Suprapubic skin (tissue), 4 donors: Measurements from ENCODE around the gene PCDHGC4. TPM values are rescaled to one million over a fixed set of nuclear protein-coding genes. Genes with fewer than 3 reads are reported as not detected.

Experiments
- DNase-seq, 2 donors: peaks; one replicate each; pipeline ENCODE4 v3.0.0-alpha.2; 2019; ENCODE audit warnings: low spot score in 2 of 2
- H3K27ac ChIP-seq: fragments of 200-600 bp; sonication (generic); one replicate; pipeline ENCODE4 v1.5.1; 2019
- H3K27me3 ChIP-seq: fragments of 200-600 bp; sonication (generic); one replicate; pipeline ENCODE4 v1.5.1; 2019
- H3K36me3 ChIP-seq: fragments of 200-600 bp; sonication (generic); one replicate; pipeline ENCODE4 v1.5.1; 2019
- H3K4me1 ChIP-seq: fragments of 200-600 bp; sonication (generic); one replicate; pipeline ENCODE4 v1.5.1; 2019
- H3K4me3 ChIP-seq: fragments of 200-600 bp; sonication (generic); one replicate; pipeline ENCODE4 v1.5.1; 2019; ENCODE audit warnings: mild to moderate bottlenecking
- H3K9me3 ChIP-seq: fragments of 200-600 bp; sonication (generic); one replicate; pipeline ENCODE4 v1.5.1; 2019
- EP300 ChIP-seq: sonication (generic); formaldehyde crosslinking; IDR thresholded peaks from one replicate; pipeline ENCODE4 v1.6.1; 2017; ENCODE audit warnings: antibody characterized with exemption
- POLR2A ChIP-seq, 2 donors: fragments of 450-650 bp; IDR thresholded peaks; one replicate each; pipeline ENCODE4 v1.6.1; 2017; ENCODE audit warnings: antibody characterized with exemption in 2 of 2, mild to moderate bottlenecking in 2 of 2, moderate library complexity in 2 of 2
- POLR2AphosphoS5 ChIP-seq, 3 donors: sonication (generic); formaldehyde crosslinking; IDR thresholded peaks; one replicate each; pipeline ENCODE4 v1.6.1; 2017; ENCODE audit warnings: antibody characterized with exemption in 3 of 3
- WGBS: methylation state at CpG from one replicate; pipeline ENCODE4 v1.1.5; 2018; 5-methylcytosine and 5-hydroxymethylcytosine counted together
- total RNA-seq, 4 donors: library from RNA; depleted of rRNA; stranded (reverse); fragments of >200 nt; gene quantifications; one replicate each; pipeline ENCODE4 v1.1.0, GENCODE V29; 2016
- TF ChIP-seq, protein P1 (sequence below), 2 donors: fragments of 200-600 bp in 1 of 2; fragments of 450-650 bp in 1 of 2; sonication (generic) in 1 of 2; IDR thresholded peaks; one replicate each; pipeline ENCODE4 v1.5.1; 2016 to 2019; ENCODE audit warnings: antibody characterized with exemption in 2 of 2, mild to moderate bottlenecking in 1 of 2, moderate library complexity in 1 of 2

The PCDHGC4 gene
- 10 to 100 TPM in 3 of 4 donors, 1 to 10 TPM in 1; 2.7 to 30.6 (median 15.0) TPM for total RNA-seq

DNA sequence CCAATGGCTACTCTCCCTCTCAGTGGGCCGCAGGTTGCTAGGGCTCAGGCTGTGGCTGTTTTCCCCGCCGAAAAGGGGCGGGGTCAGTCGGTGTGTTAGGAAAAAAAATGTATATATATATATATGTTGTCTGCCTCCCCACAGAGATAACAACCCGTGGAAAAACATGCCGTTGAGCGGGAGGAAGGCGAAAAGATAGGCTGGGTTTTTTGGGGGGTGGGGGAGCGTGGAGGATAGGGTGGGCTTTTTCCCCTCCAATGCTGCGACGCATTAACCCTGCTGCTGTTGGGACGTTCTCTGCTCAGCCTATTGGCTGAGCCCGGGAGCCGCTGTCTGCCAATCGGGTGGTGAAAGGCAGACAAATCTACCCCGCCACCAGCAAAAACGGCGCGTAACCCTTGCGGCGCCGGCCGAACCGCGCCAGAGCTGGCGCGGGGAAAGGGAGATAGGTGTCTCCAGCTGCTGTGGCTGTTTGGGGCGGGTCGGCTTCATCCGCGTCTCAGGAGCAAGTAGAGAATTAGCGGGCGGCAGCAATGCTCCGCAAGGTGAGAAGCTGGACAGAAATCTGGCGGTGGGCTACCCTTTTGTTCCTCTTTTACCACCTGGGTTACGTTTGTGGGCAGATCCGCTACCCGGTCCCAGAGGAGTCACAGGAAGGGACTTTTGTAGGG is at the start of gene PCDHGC4:
PCDHGC4 (plus strand) TSS at position 390 of the 671 bp plus-strand sequence; CDS start at position 534, 144 bp downstream.
- no peak for DNase-seq
- 17% methylated on average over 34 of the region's 39 CpGs for WGBS
- Histone ChIP-seq H3K9me3 (no peaks in the 10 kb centered on the region), H3K27ac (no peak within 1 kb of the TSS), H3K36me3 (peaks cover 10% of the 10 kb centered on the region), H3K4me3 (peak within 1 kb of the TSS; percentile 42), H3K4me1 (peaks cover 36% of the 10 kb centered on the region), H3K27me3 (no peaks in the 10 kb centered on the region)
- no peak for TF ChIP-seq POLR2AphosphoS5 (IDR thresholded peaks at IDR 0.05)
- TF ChIP-seq, protein P1, sequence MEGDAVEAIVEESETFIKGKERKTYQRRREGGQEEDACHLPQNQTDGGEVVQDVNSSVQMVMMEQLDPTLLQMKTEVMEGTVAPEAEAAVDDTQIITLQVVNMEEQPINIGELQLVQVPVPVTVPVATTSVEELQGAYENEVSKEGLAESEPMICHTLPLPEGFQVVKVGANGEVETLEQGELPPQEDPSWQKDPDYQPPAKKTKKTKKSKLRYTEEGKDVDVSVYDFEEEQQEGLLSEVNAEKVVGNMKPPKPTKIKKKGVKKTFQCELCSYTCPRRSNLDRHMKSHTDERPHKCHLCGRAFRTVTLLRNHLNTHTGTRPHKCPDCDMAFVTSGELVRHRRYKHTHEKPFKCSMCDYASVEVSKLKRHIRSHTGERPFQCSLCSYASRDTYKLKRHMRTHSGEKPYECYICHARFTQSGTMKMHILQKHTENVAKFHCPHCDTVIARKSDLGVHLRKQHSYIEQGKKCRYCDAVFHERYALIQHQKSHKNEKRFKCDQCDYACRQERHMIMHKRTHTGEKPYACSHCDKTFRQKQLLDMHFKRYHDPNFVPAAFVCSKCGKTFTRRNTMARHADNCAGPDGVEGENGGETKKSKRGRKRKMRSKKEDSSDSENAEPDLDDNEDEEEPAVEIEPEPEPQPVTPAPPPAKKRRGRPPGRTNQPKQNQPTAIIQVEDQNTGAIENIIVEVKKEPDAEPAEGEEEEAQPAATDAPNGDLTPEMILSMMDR (IDR thresholded peaks at IDR 0.05): no peak
- TF ChIP-seq POLR2A (IDR thresholded peaks at IDR 0.05): no peak
- no peak for TF ChIP-seq EP300

DNA sequence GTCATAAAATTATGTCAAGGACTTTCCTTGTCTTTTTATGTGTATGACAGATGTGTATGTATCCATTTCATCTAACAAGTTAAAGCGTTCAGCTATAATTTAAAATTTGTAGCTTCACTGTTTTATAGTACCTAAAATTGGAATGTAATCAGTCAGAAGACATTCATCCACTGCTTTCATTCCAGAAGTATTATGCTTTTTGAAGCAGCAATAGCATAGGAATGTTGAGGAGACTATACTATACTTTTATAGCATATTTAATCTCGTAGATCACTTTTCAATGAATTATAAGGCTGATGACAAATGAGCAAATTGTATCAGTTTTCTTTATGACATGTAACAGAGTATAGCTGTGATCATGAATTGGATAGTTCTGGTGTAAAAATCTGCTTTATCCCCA is 47.6 kb upstream of the PCDHGC4 start:
- WGBS: 95% methylated on average over 2 of the region's 2 CpGs
- no peak for DNase-seq
- H3K36me3 ChIP-seq: no peaks in the 10 kb centered on the region
- H3K4me1 ChIP-seq: no peaks in the 10 kb centered on the region
- peaks cover 40% of the 10 kb centered on the region for H3K9me3 ChIP-seq
- no peak overlapping the region for H3K27ac ChIP-seq
- TF ChIP-seq EP300 (no peak), POLR2A (IDR thresholded peaks at IDR 0.05) (no peak), POLR2AphosphoS5 (IDR thresholded peaks at IDR 0.05) (no peak)
- TF ChIP-seq, protein P1 (IDR thresholded peaks at IDR 0.05): no peak
- H3K27me3 ChIP-seq: no peaks in the 10 kb centered on the region
- H3K4me3 ChIP-seq: no peak overlapping the region

DNA sequence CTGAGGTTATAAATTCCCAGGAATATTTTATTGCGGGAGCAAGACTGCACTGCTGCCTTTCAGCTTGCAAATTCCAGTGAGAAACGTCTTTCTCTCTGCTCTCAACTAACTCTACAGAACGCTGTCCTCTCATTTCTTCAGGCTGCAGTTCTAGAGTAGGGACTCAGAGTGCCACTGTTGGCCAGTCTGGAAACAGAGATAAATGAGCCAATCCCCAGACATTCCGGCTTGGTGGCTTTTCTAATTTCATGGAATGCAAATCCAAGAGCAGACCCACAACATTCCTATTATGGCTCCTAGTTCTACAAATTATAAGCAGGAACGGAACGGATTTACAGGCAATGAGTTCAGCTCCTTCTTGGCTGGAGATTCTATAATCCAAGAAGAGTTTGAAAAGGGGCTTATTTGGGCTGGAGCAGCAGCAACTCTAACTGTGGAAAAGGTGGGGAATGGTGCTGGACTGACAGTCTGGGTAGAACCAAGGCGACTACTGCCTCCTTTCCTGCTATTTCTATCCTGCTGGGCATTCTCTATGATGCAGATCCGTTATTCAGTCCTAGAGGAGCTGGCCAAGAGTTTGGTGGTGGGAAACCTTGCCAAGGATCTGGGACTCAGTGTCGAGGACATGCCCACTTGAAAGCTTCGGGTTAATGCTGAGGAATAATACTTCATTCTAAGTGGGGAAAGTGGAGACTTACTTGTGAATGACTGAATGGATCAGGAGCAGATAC is 45.3 kb upstream of the PCDHGC4 start:
- WGBS: 63% methylated on average over 10 of the region's 10 CpGs
- Histone ChIP-seq H3K4me3 (no peak overlapping the region), H3K9me3 (peaks cover 21% of the 10 kb centered on the region), H3K36me3 (no peaks in the 10 kb centered on the region), H3K4me1 (no peaks in the 10 kb centered on the region), H3K27me3 (no peaks in the 10 kb centered on the region), H3K27ac (no peak overlapping the region)
- no peak for TF ChIP-seq EP300
- TF ChIP-seq POLR2AphosphoS5 (IDR thresholded peaks at IDR 0.05): no peak
- no peak for TF ChIP-seq POLR2A (IDR thresholded peaks at IDR 0.05)
- TF ChIP-seq, protein P1 (IDR thresholded peaks at IDR 0.05): no peak
- DNase-seq: no peak

DNA sequence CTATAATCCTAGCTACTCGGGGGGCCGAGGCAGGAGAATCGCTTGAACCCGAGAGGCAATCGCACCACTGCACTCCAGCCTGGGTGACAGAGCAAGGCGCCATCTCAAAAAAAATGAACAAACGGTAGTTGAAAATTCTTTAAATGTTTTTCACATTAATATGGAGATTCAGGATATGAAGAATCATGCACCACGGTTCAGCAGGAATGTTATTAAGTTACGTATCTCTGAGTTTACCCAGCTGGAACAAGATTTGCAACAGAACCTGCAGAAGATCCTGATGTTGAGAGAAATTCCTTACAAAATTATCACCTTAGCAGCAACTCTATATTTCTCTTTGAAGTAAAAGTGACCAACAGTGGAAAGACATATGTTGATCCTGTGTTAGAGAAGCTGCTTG is 44.5 kb upstream of the PCDHGC4 start:
- H3K4me1 ChIP-seq: no peaks in the 10 kb centered on the region
- no peaks in the 10 kb centered on the region for H3K27me3 ChIP-seq
- H3K27ac ChIP-seq: no peak overlapping the region
- H3K9me3 ChIP-seq: peaks cover 21% of the 10 kb centered on the region
- no peaks in the 10 kb centered on the region for H3K36me3 ChIP-seq
- H3K4me3 ChIP-seq: no peak overlapping the region
- DNase-seq: no peak
- no peak for TF ChIP-seq POLR2AphosphoS5 (IDR thresholded peaks at IDR 0.05)
- WGBS: 97% methylated on average over 9 of the region's 9 CpGs

DNA sequence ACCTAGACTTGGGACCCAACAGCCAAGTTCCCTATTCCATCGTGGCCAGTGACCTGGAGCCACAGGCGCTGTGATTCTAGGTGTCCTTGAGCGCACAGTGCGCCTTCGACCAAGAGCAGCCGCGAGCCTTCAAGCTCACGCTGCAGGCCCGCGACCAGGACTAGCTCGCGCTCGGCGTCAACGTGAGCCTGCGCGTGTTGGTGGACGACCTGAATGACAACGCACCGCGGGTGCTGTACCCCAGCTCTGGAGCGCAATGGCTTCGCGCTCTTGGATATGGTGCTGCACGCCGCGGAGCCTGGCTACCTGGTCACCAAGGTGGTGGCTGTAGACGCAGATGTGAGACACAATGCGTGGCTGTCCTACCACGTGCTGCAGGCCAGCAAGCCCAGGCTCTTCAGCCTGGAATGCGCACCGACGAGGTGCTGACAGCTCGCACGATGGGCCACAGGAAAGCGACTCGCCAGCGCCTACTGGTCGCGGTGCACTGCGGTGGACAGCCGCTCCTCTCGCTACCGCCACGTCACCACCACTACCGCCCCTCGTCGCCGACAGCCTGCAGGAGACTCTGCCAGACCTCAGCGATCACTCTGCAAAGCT is 43.2 kb upstream of the PCDHGC4 start:
- Histone ChIP-seq H3K4me1 (no peaks in the 10 kb centered on the region), H3K4me3 (no peak overlapping the region), H3K9me3 (peaks cover 21% of the 10 kb centered on the region), H3K27me3 (no peaks in the 10 kb centered on the region), H3K36me3 (no peaks in the 10 kb centered on the region), H3K27ac (no peak overlapping the region)
- DNase-seq: no peak
- WGBS: 46% methylated on average over 45 of the region's 50 CpGs
- TF ChIP-seq POLR2A (IDR thresholded peaks at IDR 0.05) (no peak), EP300 (no peak), POLR2AphosphoS5 (IDR thresholded peaks at IDR 0.05) (no peak)
- TF ChIP-seq, protein P1 (IDR thresholded peaks at IDR 0.05): no peak
